ENCODE measurements around the gene POFUT2. TPM values are rescaled to one million over a fixed set of nuclear protein-coding genes. Genes with fewer than 3 reads are reported as not detected.

The POFUT2 gene
- total RNA-seq, 1 donor from 2014 or later, result 62.5 TPM

DNA sequence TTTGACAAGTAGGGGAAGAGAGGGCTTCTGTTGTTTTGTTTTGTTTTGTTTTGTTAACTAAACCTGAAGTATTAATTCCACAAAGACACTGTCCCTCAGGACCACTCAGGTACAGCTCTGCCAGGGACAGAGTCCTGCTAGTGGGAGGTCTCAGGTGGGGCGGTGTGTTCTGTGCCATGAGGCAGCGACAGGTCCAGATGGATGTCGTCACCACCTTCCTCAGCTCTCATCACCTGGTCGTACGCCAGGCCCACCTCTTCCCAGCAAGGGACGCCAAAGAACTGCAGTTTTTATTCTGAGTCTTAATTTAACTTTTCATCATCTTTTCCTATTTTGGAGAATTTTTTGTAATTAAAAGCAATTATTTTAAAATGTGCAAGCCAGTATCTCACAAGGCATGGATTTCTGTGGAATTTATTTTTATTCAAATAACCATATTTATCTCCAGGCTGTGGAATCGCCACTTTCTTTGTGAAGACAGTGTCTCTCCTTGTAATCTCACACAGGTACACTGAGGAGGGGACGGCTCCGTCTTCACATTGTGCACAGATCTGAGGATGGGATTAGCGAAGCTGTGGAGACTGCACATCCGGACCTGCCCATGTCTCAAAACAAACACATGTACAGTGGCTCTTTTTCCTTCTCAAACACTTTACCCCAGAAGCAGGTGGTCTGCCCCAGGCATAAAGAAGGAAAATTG is 62.5 kb downstream of the POFUT2 start:
- Mint-ChIP-seq H3K4me3 (no peak overlapping the region), H3K27ac (no peak overlapping the region), H3K9me3 (no peaks in the 10 kb centered on the region), H3K36me3 (peaks cover 5% of the 10 kb centered on the region), H3K27me3 (ENCODE audit: low read depth) (no peaks in the 10 kb centered on the region), H3K4me1 (peaks cover 6% of the 10 kb centered on the region)
- TF ChIP-seq, protein P1, sequence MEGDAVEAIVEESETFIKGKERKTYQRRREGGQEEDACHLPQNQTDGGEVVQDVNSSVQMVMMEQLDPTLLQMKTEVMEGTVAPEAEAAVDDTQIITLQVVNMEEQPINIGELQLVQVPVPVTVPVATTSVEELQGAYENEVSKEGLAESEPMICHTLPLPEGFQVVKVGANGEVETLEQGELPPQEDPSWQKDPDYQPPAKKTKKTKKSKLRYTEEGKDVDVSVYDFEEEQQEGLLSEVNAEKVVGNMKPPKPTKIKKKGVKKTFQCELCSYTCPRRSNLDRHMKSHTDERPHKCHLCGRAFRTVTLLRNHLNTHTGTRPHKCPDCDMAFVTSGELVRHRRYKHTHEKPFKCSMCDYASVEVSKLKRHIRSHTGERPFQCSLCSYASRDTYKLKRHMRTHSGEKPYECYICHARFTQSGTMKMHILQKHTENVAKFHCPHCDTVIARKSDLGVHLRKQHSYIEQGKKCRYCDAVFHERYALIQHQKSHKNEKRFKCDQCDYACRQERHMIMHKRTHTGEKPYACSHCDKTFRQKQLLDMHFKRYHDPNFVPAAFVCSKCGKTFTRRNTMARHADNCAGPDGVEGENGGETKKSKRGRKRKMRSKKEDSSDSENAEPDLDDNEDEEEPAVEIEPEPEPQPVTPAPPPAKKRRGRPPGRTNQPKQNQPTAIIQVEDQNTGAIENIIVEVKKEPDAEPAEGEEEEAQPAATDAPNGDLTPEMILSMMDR (IDR thresholded peaks at IDR 0.05; ENCODE audit: unreplicated experiment), result no peak
- no peak for DNase-seq (ENCODE audit: low spot score in 2 of 2, unreplicated experiment in 2 of 2)

DNA sequence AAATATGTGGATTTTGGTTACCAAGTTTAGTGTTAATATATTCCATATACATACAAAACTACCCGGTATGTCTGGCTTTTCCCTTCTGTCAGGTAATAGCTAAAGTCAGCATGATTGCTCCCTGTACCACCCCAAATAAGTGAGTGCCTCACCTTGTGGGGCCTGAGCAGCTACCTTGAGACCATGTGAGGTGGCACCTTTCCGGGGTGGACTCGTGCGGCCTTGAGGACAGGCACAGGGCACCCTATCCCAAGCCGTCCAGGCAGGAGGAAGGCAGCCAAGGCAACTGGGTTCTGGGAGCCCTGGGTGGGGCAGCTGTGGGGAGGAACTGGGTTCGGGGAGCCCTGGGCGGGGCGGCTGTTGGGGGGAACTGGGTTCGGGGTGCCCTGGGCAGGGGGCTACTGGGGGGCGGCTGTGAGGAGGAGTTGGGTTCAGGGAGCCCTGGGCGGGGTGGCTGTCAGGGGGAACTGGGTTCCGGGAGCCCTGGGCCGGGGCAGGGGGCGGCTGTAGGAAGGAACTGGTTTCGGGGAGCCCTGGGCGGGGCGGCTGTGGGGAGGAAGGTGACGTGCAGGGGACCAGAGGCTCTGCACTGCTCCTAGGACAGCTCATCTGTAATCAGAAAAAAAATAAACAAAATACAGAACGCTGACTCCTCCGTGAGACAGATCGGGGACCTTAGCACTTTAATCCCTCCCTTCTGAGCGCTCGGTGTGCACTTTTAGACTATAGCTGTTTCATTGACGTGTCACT is 63.3 kb downstream of the POFUT2 start:
- DNase-seq (ENCODE audit: low spot score in 2 of 2, unreplicated experiment in 2 of 2), result no peak
- Mint-ChIP-seq H3K27ac (no peak overlapping the region), H3K27me3 (ENCODE audit: low read depth) (no peaks in the 10 kb centered on the region), H3K4me1 (peaks cover 10% of the 10 kb centered on the region), H3K9me3 (no peaks in the 10 kb centered on the region), H3K4me3 (no peak overlapping the region), H3K36me3 (peaks cover 5% of the 10 kb centered on the region)
- TF ChIP-seq, protein P1 (IDR thresholded peaks at IDR 0.05; ENCODE audit: unreplicated experiment), result no peak

DNA sequence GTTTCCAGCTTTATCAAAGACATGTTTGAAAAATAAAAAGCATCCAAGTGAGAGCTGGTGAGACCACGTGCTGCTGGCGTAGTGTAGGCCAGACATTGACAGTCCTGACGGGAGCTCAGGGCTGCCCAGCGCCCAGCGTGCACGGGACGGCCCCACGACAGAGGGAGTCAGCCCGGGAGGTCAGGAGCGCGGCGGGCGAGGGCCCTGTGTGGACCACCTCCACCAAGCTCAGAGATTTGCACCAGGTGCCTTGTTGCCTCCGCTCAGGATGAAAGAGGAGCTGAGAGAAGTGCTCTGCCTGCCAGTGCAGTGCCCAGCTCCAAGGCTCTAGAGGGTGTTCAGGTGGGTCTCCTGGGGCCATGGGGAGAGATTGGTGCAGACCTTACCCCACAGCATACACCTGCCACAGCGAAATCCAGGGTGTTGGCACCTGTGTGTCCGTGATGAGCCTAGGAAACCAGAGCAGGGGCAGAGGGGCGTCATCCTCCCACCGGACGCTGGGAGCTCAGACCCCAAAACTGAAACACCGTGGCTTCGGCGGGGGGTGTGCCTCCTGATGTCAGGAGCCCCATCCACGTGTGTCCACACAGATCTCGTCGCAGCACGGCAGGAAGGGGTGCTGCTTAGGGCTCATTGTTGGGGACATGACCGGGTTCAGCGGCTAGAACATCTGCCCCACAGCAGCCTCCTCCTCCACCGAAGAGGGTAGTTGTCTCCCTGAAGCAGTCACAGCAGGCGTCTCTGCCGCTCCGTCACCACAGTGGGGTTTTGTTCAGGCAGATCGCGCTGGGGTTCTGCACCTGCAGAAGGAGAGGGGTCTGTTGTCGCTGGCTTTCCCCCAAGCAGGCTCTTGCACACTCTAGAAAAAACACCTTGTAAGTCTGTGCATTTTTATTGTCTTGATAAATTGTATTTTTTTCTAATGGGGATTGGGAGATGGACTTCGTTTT is 64.2 kb downstream of the POFUT2 start:
- H3K4me3 Mint-ChIP-seq, result no peak overlapping the region

DNA sequence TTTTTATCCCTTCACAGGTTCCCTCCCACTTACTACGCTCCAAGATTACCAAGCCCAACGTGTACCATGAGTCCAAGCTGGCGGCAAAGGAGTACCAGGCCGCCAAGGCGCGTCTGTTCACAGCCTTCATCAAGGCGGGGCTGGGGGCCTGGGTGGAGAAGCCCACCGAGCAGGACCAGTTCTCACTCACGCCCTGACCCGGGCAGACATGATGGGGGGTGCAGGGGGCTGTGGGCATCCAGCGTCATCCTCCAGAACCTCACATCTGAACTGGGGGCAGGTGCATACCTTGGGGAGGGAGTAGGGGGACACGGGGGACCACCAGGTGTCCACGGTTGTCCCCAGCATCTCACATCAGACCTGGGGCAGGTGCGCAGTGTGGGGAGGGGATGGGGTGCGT is 65.7 kb downstream of the POFUT2 start:
- peaks cover 17% of the 10 kb centered on the region for H3K9me3 Mint-ChIP-seq
- no peak overlapping the region for H3K27ac Mint-ChIP-seq
- no peak for DNase-seq (ENCODE audit: low spot score in 2 of 2, unreplicated experiment in 2 of 2)
- H3K4me1 Mint-ChIP-seq, result peaks cover 4% of the 10 kb centered on the region
- TF ChIP-seq, protein P1 (IDR thresholded peaks at IDR 0.05; ENCODE audit: unreplicated experiment), result no peak
- peaks cover 22% of the 10 kb centered on the region for H3K36me3 Mint-ChIP-seq
- no peak overlapping the region for H3K4me3 Mint-ChIP-seq
- no peaks in the 10 kb centered on the region for H3K27me3 Mint-ChIP-seq (ENCODE audit: low read depth)

More for the DNA sequence above, 64.2 kb downstream of the POFUT2 start:
- Mint-ChIP-seq H3K36me3 (peaks cover 8% of the 10 kb centered on the region), H3K27ac (no peak overlapping the region), H3K9me3 (peaks cover 2% of the 10 kb centered on the region), H3K4me1 (peaks cover 9% of the 10 kb centered on the region), H3K27me3 (ENCODE audit: low read depth) (no peaks in the 10 kb centered on the region)
- no peak for DNase-seq (ENCODE audit: low spot score in 2 of 2, unreplicated experiment in 2 of 2)
- TF ChIP-seq, protein P1 (IDR thresholded peaks at IDR 0.05; ENCODE audit: unreplicated experiment), result no peak

DNA sequence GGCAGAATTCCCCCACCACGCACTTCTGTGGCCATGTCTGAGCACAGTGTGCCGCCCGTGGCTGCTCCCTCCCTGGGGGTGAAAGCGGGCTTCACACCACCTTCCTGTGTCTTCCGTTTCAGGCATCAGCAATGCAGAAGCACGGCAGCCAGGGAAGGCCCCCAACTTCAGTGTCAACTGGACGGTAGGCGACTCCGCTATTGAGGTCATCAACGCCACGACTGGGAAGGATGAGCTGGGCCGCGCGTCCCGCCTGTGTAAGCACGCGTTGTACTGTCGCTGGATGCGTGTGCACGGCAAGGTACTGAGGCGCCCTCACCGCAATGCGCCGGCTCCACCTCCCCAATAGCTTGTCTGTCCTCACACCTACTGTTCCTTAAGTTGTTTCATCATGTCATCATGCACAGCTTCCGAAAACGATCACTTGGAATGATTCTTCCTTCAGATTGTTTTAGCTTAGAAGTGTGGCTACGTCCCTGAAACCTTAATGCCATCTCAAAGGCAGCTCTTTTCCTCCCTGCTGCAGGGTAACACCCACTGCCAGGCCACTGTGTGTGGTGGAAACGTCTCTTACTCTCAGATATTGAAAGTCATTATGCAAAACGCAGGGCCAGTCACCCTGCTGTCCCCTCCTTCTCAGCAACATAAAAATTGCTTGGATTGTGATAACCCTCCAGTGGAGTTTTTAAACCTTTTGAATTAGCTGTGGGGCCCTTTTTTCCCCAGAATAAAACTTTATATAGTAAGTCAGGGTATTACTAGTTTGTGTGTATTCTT is 66.8 kb downstream of the POFUT2 start:
- Mint-ChIP-seq H3K4me3 (no peak overlapping the region), H3K9me3 (peaks cover 28% of the 10 kb centered on the region), H3K4me1 (peaks cover 4% of the 10 kb centered on the region), H3K27me3 (ENCODE audit: low read depth) (no peaks in the 10 kb centered on the region), H3K36me3 (peaks cover 32% of the 10 kb centered on the region), H3K27ac (no peak overlapping the region)
- TF ChIP-seq, protein P1 (IDR thresholded peaks at IDR 0.05; ENCODE audit: unreplicated experiment), result no peak
- no peak for DNase-seq (ENCODE audit: low spot score in 2 of 2, unreplicated experiment in 2 of 2)
